ENCODE measurements around the gene EIF4E3. TPM values are rescaled to one million over a fixed set of nuclear protein-coding genes. Genes with fewer than 3 reads are reported as not detected.

EIF4E3 gene
- total and polyA plus RNA-seq, 5 experiments from 2014 or later = 23.3 to 48.3 (median 37.8) TPM

- ATAC-seq (no peak), DNase-seq (no peak)
- Mint-ChIP-seq H3K4me3 (no peak overlapping the region), H3K9me3 (no peaks in the 10 kb centered on the region), H3K27me3 (no peaks in the 10 kb centered on the region), H3K4me1 (peaks cover 0 to 6% (median 0%) of the 10 kb centered on the region in 4 donors), H3K36me3 (peaks cover 0 to 13% (median 0%) of the 10 kb centered on the region in 3 donors), H3K27ac (no peak overlapping the region)
- POLR2A ChIA-PET = no interaction called here
Measured at GRCh38 chr3:71629711-71630110, 95.5 kb downstream of the EIF4E3 start.

GRCh38 chr3:71629289-71629688 lies 95.9 kb downstream of the EIF4E3 start:
- H3K4me1 Mint-ChIP-seq = peaks cover 0 to 6% (median 0%) of the 10 kb centered on the region in 4 donors
- ATAC-seq (no peak), DNase-seq (no peak)
- H3K36me3 Mint-ChIP-seq = peaks cover 0 to 13% (median 0%) of the 10 kb centered on the region in 3 donors
- POLR2A ChIA-PET = no interaction called here
- no peak overlapping the region for H3K4me3 Mint-ChIP-seq
- no peak overlapping the region for H3K27ac Mint-ChIP-seq
- H3K27me3 Mint-ChIP-seq = no peaks in the 10 kb centered on the region
- H3K9me3 Mint-ChIP-seq = no peaks in the 10 kb centered on the region

- H3K4me3 Mint-ChIP-seq = no peak overlapping the region
- POLR2A ChIA-PET = no interaction called here
Measured at GRCh38 chr3:71628522-71628921, 96.7 kb downstream of the EIF4E3 start.

GRCh38 chr3:71625676-71626075 lies 99.5 kb downstream of the EIF4E3 start:
- H3K4me3 Mint-ChIP-seq = no peak overlapping the region
- DNase-seq = no peak
- ATAC-seq = no peak

More at GRCh38 chr3:71628522-71628921, 96.7 kb downstream of the EIF4E3 start:
- ATAC-seq (no peak), DNase-seq (no peak)
- Mint-ChIP-seq H3K9me3 (no peaks in the 10 kb centered on the region), H3K4me1 (peaks cover 0 to 6% (median 0%) of the 10 kb centered on the region in 4 donors), H3K36me3 (peaks cover 0 to 13% (median 0%) of the 10 kb centered on the region in 3 donors), H3K27me3 (no peaks in the 10 kb centered on the region), H3K27ac (no peak overlapping the region)

More at GRCh38 chr3:71625676-71626075, 99.5 kb downstream of the EIF4E3 start:
- POLR2A ChIA-PET = no interaction called here
- H3K9me3 Mint-ChIP-seq = no peaks in the 10 kb centered on the region
- H3K27me3 Mint-ChIP-seq = no peaks in the 10 kb centered on the region
- peaks cover 0 to 23% (median 6%) of the 10 kb centered on the region in 3 donors for H3K36me3 Mint-ChIP-seq
- H3K27ac Mint-ChIP-seq = no peak overlapping the region
- H3K4me1 Mint-ChIP-seq = peaks cover 0 to 6% (median 0%) of the 10 kb centered on the region in 4 donors

Other genes starting within 250 kb of the EIF4E3 start
- gene FOXP1, start 141.7 kb downstream of the EIF4E3 start, total RNA-seq = 100 to 1,000 TPM; 420 to 443 TPM
- gene FOXP1, start 141.7 kb downstream of the EIF4E3 start, polyA plus RNA-seq = 100 to 1,000 TPM; 280 to 382 (median 361) TPM
- gene GPR27, start 28.5 kb upstream of the EIF4E3 start, total RNA-seq = under 1 TPM in 1 of 2 experiments, not detected in 1; 0.16 TPM
- gene GPR27, start 28.5 kb upstream of the EIF4E3 start, polyA plus RNA-seq = under 1 TPM; 0.11 to 0.87 (median 0.18) TPM
- gene PROK2, start 59.7 kb upstream of the EIF4E3 start, total RNA-seq = not detected
- gene PROK2, start 59.7 kb upstream of the EIF4E3 start, polyA plus RNA-seq = under 1 TPM in 1 of 3 donors, not detected in 2; 0.91 TPM

All from naive thymus-derived CD8-positive, alpha-beta T cell (primary cell).